CD4-positive, alpha-beta T cell treated with Interleukin-2 at 100 ng/mL for 4 hours (primary cell): ENCODE results near the gene NUP205.

ENCODE experiments used
- DNase-seq: peaks from one replicate; pipeline ENCODE4 v3.0.0-alpha.2; 2020; ENCODE audit warnings: low spot score

NUP205 gene, protein sequence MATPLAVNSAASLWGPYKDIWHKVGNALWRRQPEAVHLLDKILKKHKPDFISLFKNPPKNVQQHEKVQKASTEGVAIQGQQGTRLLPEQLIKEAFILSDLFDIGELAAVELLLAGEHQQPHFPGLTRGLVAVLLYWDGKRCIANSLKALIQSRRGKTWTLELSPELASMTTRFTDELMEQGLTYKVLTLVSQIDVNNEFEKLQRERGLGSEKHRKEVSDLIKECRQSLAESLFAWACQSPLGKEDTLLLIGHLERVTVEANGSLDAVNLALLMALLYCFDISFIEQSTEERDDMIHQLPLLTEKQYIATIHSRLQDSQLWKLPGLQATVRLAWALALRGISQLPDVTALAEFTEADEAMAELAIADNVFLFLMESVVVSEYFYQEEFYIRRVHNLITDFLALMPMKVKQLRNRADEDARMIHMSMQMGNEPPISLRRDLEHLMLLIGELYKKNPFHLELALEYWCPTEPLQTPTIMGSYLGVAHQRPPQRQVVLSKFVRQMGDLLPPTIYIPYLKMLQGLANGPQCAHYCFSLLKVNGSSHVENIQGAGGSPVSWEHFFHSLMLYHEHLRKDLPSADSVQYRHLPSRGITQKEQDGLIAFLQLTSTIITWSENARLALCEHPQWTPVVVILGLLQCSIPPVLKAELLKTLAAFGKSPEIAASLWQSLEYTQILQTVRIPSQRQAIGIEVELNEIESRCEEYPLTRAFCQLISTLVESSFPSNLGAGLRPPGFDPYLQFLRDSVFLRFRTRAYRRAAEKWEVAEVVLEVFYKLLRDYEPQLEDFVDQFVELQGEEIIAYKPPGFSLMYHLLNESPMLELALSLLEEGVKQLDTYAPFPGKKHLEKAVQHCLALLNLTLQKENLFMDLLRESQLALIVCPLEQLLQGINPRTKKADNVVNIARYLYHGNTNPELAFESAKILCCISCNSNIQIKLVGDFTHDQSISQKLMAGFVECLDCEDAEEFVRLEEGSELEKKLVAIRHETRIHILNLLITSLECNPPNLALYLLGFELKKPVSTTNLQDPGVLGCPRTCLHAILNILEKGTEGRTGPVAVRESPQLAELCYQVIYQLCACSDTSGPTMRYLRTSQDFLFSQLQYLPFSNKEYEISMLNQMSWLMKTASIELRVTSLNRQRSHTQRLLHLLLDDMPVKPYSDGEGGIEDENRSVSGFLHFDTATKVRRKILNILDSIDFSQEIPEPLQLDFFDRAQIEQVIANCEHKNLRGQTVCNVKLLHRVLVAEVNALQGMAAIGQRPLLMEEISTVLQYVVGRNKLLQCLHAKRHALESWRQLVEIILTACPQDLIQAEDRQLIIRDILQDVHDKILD (N-terminal part only)

DNA sequence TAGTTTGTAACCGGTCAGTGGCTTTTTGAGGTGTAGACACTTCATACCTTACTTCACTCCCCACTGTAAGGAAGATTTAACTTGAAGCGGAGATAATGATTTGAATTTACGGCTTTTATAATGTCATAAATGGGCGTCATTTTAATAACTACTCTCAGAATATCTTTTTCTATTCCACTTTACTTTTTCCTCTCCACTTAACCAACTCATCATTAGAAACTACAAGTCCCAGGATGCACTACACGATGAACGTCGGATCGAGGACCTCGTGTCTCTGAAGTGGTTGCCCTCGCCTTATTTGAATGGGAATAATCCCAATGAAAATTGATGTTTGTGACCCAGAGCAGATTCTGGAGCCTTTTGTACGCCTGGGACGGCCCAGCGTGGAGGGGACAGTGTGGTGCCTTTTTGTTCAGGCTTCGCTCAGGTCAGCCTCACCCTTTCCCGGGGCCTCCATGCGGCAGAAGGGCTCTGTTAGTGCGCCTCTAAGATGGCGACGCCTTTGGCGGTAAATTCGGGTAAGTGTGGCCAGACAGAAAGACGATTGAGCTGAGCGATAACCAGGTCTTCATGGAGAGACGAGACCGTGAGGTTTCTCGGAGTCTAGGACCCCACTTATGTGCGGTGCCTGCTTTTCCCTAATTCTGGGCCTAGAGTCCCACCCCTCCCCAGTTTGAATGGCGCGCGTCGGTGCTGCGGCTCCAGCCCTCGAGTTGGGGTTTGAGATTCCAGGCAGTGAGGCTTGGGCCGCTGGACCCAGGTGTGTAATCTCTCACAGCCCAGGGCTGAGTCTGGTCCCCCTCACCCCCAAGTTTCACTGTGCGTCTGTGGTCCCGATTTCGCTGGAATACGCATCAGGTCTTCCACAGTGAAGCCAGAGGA, at the start of gene NUP205:
Gene NUP205 (plus strand): TSS at position 463 of the 882 bp plus-strand sequence. CDS start 28 bp downstream, at position 491.
- peak; percentile 77 for DNase-seq

DNA sequence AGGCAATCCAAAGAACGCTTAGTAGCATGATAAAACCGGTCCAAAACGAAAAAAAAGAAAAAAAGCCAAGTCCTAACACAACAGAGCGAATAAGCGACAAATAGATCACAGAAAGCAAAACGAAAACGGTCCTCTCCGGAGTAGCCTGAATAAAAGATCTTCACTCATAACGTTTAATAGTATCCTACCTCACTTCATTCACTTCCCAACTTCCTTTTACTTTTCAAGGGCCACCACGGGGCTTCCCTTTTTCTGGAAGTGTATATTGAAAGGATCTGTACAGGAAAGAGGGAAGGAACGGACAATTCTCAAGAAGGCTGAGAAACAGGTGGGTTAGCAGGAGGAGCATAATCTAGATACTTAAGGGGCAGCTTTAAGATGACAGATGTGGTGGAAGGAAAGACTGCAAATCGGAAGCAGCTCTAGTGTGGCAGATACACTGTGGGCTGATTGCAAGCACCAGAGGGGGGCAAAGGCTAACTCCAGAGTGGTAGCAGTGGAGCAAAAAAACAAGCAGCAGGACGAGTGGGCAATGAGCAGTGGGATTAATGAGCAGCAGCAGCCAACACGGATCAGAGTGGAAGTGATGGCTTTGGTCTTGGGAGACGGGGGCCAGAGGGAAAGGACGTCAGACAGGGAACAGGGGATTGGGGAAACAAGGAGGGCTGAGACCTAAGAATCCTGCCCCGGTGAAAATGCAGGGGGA, 48.7 kb upstream of the NUP205 start:
- DNase-seq: peak; percentile 16

DNA sequence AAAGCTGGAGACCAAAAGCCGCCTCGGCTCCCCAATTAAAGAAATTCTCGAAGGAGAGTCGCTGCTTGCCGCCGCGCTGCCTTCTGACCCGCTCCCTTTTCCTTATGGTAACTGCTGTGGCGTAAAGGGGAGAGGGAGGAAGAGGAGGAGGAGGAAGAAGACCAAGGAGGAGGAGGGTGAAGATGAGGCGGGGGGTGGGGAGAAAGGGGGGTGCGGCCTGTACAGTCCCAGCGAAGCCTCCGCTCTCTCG, 48.2 kb upstream of the NUP205 start:
- no peak for DNase-seq

DNA sequence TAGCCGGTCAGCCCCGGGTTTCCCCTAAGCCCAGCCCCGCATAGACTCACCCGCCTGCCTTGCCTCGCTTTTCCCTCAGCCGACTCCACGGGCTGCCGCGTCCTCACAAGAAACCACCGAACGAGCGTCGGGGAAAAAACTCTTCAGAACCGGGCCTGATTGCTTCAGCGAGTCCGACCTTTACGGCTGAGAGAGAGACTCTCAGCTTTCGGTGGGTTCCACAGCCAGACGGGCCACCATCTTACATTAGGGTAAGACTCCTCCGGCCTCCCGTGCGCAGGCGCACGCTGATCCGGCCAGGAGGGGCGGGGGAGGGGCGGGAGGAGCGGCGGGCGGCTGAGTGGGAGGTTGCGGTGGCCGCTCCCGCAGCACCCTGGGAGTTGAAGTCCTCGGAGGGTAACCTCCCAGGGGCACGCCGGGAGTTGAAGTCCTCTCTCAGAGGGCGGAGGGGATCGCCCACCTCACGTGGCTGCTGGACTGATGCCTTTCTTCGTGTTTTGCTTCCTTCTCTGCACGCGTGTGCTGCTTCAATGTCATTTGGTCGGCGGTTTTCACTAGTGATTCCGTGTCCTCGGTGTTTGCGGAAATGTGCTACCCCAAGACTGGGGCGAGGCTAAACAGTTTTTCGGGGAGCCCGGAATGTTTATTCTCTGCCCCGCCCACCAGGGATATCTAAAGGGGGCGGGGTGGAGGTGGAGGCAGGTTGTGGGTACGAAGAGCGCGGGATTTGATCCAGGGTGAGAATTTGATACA, 47.7 kb upstream of the NUP205 start, which contains the start of gene CNOT4:
Gene CNOT4 (minus strand): TSS at position 264 of the 753 bp plus-strand sequence. CDS start 71,771 bp downstream, outside the sequence.
- peak; percentile 97 for DNase-seq

DNA sequence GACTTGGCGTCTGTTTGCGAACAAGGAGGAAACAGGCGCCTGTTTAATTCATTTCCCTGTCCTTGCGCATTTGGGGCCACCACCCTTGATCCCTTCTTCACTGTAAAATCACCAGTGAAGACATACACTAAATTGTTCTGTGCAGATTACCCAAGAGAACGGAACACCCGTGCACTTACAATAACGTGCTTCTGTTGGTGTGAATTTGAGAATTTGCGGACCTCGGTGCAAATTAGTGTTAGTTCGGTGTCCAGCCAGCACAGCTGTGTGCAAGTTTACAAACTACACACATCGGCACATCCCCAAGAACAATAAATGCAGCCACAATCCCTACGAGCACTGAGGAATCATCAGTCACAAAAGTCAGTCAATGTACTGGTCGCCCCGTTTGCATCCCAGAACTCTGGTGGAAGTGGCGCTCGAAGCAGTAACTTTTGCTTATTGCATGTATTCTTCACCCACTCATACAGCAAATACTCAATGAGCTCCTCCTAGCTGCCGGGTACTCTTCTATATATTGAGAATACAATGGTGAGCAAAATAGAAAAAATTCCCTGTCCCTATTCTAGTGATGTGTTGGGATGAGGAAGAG, 47.0 kb upstream of the NUP205 start:
- no peak for DNase-seq

DNA sequence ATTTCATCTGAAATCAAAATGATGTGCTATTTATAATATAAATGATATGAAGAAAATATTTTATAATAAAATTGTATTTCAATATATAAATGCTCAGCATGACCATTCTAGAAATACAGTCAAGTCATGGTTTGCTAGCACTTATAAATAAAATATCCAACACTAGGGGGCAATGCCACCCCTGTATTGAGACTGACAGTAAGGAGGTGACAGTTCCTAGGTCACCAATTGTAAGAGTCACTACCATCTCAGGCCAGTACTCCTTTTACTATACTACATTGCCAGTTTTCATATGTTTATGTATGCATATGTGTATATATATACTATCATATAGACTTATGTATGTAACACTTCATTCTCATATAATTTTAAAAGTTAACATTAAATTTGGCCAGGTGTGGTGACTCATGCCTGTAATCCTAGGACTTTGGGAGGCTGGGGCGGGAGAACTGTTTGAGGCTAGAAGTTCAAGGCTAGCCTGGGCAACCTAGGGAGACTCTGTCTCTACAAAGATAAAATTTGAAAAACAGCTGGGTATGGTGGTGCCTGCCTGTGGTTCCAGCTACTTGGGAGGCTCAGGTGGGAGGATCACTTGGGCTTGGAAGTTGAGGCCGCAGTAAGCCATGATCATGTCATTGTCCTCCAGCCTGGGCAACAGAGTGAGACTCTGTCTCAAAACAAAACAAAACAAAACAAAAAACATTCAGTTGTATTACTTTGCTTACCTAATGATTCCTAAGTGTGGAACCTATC, 45.4 kb upstream of the NUP205 start:
- peak; percentile 75 for DNase-seq

DNA sequence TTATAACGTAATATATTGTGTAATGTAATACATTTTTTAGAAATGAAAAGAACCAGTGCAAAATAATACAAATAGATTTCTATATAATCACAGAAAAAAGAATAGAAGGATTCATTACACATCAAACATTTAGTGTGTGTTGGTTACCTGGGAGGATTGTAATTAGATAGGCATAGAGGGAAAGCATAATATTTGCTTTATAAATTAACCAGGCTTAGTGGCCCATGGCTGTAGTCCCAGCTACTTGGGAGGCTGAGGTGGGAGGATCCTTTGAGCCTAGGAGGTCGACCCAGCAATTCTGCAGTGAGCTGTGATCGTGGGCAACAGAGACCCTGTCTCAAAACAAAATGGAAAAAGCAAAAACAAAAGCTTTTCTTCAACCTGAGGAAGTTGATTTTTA, 42.9 kb upstream of the NUP205 start:
- DNase-seq: no peak

DNA sequence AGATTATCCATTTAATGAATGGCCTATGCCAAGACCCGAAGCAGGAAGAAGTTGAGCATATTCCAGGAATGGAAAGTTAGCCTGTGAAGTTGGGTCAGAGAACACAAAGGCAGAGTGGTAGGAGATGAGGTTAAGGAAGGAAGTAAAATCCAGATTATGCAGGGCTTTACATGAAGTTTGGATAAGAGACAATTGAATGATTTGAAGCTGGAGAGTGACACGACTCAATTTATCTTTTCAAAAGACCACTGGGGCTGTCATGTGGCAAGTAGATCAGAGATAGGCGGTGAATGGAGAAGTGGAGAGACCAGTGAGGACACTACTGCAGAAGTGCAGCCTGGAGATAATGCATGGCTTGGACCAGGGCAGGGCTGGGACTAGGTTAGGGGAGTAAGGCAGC, 40.7 kb upstream of the NUP205 start:
- DNase-seq: no peak

DNA sequence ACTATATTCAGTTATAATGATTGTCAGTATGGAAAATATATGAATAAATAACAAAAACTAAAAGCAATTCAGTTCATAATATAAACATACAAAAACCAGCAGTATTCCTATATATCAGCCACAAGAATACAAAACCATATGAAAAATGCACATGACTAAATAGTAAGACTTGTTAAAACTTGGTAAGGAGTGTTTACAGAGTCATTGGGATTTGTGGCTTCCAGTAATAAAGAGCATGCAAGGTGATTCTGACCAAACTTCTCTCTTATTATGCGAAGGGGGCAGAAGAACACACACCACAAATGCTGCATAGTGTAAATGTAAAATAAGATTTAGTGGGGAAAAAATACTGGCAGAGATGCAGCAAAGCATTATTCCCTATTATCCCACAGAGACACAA, 39.0 kb upstream of the NUP205 start:
- no peak for DNase-seq

DNA sequence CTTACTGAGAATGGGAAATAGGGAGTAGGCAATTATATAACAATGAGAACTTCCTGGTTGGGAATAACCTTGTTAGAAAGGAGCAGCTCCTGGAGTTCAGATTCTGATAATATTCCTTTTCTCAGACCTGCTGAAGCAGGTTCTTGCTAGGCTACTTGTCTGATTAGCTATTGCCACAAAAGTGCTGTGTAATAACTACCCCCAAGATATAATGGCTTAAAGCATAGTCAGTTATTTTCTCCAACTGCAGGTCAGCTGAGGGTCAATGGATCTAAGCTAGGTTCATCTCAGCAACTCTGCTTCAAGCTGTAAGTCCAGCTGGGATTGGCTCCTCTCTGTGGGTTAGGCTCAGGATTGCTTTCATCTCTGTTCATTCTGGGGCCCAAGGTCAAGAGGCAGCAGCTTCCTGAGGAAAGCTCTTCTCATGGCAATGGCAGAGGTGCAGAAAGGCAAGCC, 38.5 kb upstream of the NUP205 start:
- no peak for DNase-seq

DNA sequence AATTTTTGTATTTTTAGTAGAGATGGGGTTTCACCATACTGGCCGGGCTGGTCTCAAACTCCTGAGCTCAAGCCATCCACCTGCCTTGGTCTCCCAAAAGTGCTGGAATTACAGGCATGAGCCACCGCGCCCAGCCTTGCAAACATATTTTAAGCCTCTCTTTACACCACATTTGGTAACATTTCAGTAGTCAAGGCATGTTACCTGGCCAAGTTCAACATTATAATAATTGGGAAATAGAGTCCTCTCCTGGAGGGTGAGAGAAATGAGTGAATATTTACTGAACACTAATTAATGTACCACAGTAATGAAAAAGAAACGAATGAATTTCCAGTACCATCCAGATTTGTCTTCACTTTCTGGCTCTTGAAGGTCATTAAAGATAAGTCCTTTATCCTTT, 37.8 kb upstream of the NUP205 start:
- DNase-seq: no peak

DNA sequence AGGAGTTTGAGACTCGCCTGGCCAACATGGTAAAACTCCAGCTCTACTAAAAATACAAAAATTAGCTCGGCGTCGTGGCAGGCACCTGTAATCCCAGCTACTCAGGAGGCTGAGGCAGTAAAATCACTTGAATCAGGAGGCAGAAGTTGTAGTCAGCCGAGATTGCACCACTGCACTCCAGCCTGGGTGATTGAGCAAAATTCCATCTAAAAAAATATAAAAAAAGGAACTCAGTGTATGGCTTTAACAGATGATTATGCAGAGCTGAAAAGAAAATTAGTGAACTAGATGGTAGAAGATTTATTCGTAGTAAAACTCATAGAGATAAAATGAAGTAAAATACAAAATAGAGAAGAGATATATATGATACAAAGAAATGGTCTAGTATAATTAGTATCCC, 35.2 kb upstream of the NUP205 start:
- no peak for DNase-seq

DNA sequence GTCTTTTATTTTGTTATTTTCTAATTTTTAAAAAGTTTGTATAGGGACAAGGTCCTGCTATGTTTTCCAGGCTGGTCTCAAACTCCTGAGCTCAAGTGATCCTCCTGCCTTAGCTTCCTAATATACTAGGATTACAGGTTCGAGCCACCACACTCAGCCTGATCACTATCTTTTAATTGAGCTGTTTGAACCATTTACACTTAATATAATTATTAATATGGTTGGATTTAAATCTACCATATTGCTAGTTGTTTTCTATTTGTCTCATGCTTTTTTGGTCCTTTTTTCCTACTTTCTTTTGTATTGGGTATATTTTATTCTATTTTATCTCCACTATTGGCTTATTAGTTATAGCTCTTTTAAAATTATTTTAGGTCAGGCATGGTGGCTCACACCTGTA, 34.6 kb upstream of the NUP205 start:
- DNase-seq: no peak

DNA sequence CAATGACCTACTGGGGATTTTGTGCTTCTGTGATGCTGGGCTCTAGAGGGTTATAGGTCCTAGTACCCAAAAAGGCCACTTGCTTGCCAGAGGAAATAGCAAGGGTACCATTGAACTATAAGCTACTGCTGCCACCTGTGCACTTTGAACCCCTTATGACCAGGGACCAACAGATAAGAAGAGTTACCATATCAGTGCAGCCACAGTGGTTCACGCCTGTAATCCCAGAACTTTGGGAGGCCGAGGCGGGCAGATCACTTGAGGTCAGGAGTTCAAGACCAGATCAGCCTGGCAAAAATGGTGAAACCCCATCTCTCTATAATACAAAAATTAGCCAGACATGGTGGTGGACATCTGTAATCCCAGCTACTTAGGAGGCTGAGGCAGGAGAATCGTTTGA, 32.3 kb upstream of the NUP205 start:
- no peak for DNase-seq

DNA sequence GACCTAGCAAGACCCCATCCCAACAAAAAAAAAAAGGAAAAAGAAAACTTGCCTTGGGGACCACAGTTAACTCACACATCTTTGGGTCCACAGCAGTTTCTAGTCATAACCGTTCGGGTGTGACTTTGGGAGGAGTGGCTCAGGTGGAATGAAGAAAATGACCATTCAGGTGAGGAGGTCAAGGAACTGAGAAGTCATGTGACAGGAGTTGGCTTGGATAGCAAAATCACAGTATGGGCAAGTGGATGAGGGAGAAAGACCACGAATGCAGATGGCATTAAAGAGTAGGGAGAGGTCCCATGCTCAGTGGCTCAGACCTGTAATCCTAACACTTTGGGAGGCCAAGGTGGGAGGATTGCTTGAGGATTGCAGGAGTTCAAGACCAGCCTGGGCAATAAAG, 30.7 kb upstream of the NUP205 start:
- DNase-seq: no peak

DNA sequence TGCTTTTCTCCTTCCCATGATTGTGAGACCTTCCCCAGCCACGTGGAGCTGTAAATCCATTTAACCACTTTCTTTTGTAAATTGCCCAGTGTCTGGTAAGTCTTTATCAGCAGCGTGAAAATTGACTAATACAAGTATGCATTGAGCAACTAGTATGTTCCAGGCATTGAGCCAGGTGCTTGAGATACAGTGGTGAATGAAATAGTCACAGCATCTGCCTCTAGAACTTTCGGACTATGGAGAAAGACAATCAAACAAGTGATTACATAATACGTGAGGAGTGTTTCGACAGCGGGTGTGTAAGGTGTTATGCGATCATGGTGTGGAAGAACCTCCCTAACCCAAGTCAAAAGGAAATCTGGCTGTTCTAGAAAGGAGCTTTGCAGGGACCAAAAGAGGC, 21.6 kb upstream of the NUP205 start:
- DNase-seq: no peak

DNA sequence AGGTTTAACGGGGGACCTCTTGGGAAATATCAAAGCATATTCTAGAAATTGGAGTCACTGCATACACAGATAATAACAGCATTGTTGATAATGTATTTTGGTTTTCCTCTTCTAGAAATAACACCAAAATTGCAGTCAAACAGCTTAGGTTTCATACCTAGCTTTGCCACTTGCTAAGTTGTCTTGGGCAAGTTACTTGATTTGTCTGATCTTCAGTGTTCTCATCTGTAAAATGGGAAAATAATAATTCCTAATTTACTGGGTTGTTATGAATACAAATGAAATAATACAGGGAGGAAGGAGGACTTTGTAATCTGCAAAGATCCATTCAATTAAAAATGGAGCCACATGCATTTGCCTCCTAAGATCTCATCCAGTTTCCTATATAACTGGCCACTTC, 20.3 kb upstream of the NUP205 start:
- DNase-seq: no peak

DNA sequence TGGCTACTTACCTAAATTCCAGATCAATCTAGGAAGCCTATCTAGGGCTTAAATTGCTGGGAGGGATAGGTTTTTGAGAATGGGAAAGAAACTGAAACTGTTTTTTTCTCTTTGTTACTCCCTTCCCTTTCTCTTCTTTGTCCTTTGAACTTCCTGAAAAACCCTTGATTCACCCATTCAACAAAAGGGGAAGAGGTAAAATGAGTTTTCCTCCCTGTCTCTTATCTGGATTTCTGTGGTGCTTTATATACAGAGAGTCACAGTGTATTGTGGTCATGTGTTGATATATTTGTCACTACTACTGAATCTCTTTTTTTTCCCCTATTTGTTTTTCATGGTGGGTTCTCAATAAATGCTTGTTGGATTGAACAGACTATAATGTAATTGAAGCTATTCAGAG, 19.8 kb upstream of the NUP205 start:
- DNase-seq: no peak

DNA sequence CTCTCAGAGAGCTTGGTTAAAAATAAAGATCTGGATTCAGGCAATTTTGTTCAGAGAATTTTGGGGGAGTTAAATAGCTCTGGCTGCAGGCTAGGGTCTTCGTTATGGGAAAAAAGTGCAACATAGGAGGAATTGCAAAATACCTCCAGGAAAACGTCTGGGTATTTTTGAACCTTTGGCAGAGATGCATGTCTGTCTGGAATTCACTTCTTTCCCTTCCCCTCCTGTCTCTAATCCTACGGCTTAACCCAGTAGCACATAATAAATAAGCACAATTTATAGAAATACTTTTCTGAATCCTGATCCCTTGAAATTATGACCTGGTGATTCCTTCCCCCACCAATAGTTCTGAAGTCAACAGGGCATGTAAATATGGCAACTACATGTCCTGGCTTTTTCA, 19.3 kb upstream of the NUP205 start:
- no peak for DNase-seq
